HG03039 (cell line): ENCODE results near the gene C15orf62.

Experiments used
- ATAC-seq: cut with Tn5 transposase; IDR thresholded peaks from one replicate; pipeline ENCODE4 v1.9.1; 2021; ENCODE audit warnings: mild to moderate bottlenecking, moderate library complexity; ENCODE audit not compliant: unreplicated experiment

The C15orf62 gene

GRCh38 chr15:40775740-40776536, 6.2 kb downstream of the C15orf62 start:
- ATAC-seq, result no peak

GRCh38 chr15:40776537-40777141, 6.9 kb downstream of the C15orf62 start:
- no peak for ATAC-seq

- ATAC-seq, result peak; percentile 48
Measured at GRCh38 chr15:40782609-40783227, 12.9 kb downstream of the C15orf62 start.

- ATAC-seq, result no peak
Measured at GRCh38 chr15:40785164-40785563, 15.4 kb downstream of the C15orf62 start.

GRCh38 chr15:40785814-40786213, 16.0 kb downstream of the C15orf62 start:
- no peak for ATAC-seq

- no peak for ATAC-seq
Measured at GRCh38 chr15:40787344-40787841, 17.6 kb downstream of the C15orf62 start.

- ATAC-seq, result no peak
Measured at GRCh38 chr15:40787991-40788390, 18.2 kb downstream of the C15orf62 start.

- ATAC-seq, result no peak
Measured at GRCh38 chr15:40789119-40789518, 19.3 kb downstream of the C15orf62 start.

- no peak for ATAC-seq
Measured at GRCh38 chr15:40789999-40790398, 20.2 kb downstream of the C15orf62 start.

- no peak for ATAC-seq
Measured at GRCh38 chr15:40790718-40791117, 20.9 kb downstream of the C15orf62 start.

GRCh38 chr15:40792394-40792793, 22.6 kb downstream of the C15orf62 start:
- ATAC-seq, result no peak

GRCh38 chr15:40793216-40793989, 23.6 kb downstream of the C15orf62 start:
- ATAC-seq, result no peak

- ATAC-seq, result no peak
Measured at GRCh38 chr15:40796041-40796440, 26.3 kb downstream of the C15orf62 start.

GRCh38 chr15:40796512-40796911, 26.7 kb downstream of the C15orf62 start:
- no peak for ATAC-seq

GRCh38 chr15:40799523-40799922, 29.7 kb downstream of the C15orf62 start:
- no peak for ATAC-seq

- ATAC-seq, result no peak
Measured at GRCh38 chr15:40803076-40803475, 33.3 kb downstream of the C15orf62 start.

GRCh38 chr15:40803688-40804087, 33.9 kb downstream of the C15orf62 start:
- no peak for ATAC-seq

- no peak for ATAC-seq
Measured at GRCh38 chr15:40806672-40807027, 36.9 kb downstream of the C15orf62 start.

- peak; percentile 92 for ATAC-seq
Measured at GRCh38 chr15:40807028-40807887, 37.5 kb downstream of the C15orf62 start, which contains the start of the genes DNAJC17 and ZFYVE19. TSS of gene DNAJC17 (minus strand) at chr15:40807473. CDS start at chr15:40807446, 27 bp downstream. TSS of gene ZFYVE19 (plus strand) at chr15:40807089. CDS start at chr15:40807590, 501 bp downstream.

GRCh38 chr15:40807888-40808461, 38.2 kb downstream of the C15orf62 start:
- no peak for ATAC-seq
